Measurements from ENCODE around the gene AOAH.

DNA sequence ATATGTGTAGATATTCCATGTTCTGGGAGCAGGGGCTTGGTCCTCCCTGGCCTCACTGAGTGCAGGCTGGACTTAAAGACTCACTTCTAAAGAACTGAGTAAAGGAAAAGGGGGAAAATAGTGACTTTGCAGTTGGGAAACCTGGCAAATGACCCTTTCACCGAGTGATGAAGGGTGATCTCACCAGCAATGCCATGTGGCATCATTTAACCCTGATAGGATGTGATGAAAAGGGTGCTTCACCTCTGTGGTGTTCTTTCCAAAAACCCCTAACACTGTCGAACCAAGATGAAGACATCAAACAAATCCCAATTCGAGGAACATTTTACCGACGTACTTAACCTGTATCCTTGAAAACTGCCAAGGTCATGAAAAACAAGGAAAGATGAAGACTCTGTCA, 71.9 kb downstream of the AOAH start:
- TF ChIP-seq, protein P1, sequence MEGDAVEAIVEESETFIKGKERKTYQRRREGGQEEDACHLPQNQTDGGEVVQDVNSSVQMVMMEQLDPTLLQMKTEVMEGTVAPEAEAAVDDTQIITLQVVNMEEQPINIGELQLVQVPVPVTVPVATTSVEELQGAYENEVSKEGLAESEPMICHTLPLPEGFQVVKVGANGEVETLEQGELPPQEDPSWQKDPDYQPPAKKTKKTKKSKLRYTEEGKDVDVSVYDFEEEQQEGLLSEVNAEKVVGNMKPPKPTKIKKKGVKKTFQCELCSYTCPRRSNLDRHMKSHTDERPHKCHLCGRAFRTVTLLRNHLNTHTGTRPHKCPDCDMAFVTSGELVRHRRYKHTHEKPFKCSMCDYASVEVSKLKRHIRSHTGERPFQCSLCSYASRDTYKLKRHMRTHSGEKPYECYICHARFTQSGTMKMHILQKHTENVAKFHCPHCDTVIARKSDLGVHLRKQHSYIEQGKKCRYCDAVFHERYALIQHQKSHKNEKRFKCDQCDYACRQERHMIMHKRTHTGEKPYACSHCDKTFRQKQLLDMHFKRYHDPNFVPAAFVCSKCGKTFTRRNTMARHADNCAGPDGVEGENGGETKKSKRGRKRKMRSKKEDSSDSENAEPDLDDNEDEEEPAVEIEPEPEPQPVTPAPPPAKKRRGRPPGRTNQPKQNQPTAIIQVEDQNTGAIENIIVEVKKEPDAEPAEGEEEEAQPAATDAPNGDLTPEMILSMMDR (IDR thresholded peaks at IDR 0.05): no peak
- TF ChIP-seq POLR2A (IDR thresholded peaks at IDR 0.05): no peak
